ENCODE results near the gene CEP85L.

The CEP85L gene

GRCh38 chr6:118546880-118547218 lies 104.5 kb downstream of the CEP85L start:
- no peaks in the 10 kb centered on the region for H3K27me3 ChIP-seq (replicated peaks; ENCODE audit: control insufficient read depth, insufficient read depth, low read length)
- no peak for TF ChIP-seq CTCF (IDR thresholded peaks at IDR 0.05; ENCODE audit: insufficient read depth, low read length, poor library complexity, severe bottlenecking)
- H3K36me3 ChIP-seq (ENCODE audit: control insufficient read depth, insufficient read depth, low read length) = no peaks in the 10 kb centered on the region
- DNase-seq (ENCODE audit: extremely low read depth, insufficient read length) = no peak
- no peak overlapping the region for H3K4me3 ChIP-seq (replicated peaks; ENCODE audit: low read depth, low read length)

GRCh38 chr6:118546164-118546879 lies 105.1 kb downstream of the CEP85L start:
- TF ChIP-seq CTCF (IDR thresholded peaks at IDR 0.05; ENCODE audit: insufficient read depth, low read length, poor library complexity, severe bottlenecking) = no peak
- no peaks in the 10 kb centered on the region for H3K27me3 ChIP-seq (replicated peaks; ENCODE audit: control insufficient read depth, insufficient read depth, low read length)
- no peaks in the 10 kb centered on the region for H3K36me3 ChIP-seq (ENCODE audit: control insufficient read depth, insufficient read depth, low read length)
- no peak overlapping the region for H3K4me3 ChIP-seq (replicated peaks; ENCODE audit: low read depth, low read length)
- no peak for DNase-seq (ENCODE audit: extremely low read depth, insufficient read length)

DNA sequence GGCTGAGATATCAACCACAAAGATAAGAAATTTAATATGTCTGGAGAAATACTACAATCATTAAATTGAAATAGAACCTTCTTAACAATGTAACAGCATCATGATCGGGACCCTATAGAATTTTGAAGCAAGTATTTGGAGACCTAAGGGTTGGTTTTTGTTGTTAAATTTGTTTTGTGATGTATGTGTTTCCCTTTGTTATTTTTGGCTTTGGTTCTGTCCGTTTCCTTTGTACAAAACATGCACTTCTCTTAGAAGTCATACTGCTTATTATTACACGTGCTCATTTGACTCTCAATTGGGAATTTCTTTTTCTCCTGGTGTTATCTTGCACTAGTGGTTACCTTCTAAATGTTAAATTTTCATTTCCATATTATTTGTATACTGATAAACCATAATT lies 107.3 kb downstream of the CEP85L start:
- Histone ChIP-seq H3K27me3 (replicated peaks; ENCODE audit: control insufficient read depth, insufficient read depth, low read length) (no peaks in the 10 kb centered on the region), H3K36me3 (ENCODE audit: control insufficient read depth, insufficient read depth, low read length) (no peaks in the 10 kb centered on the region), H3K4me3 (replicated peaks; ENCODE audit: low read depth, low read length) (no peak overlapping the region)
- TF ChIP-seq CTCF (IDR thresholded peaks at IDR 0.05; ENCODE audit: insufficient read depth, low read length, poor library complexity, severe bottlenecking) = no peak
- no peak for DNase-seq (ENCODE audit: extremely low read depth, insufficient read length)

GRCh38 chr6:118542184-118542952 lies 109.0 kb downstream of the CEP85L start:
- TF ChIP-seq CTCF (IDR thresholded peaks at IDR 0.05; ENCODE audit: insufficient read depth, low read length, poor library complexity, severe bottlenecking) = no peak
- no peak for DNase-seq (ENCODE audit: extremely low read depth, insufficient read length)

GRCh38 chr6:118537574-118537973 lies 113.8 kb downstream of the CEP85L start:
- Histone ChIP-seq H3K27me3 (replicated peaks; ENCODE audit: control insufficient read depth, insufficient read depth, low read length) (no peaks in the 10 kb centered on the region), H3K36me3 (ENCODE audit: control insufficient read depth, insufficient read depth, low read length) (no peaks in the 10 kb centered on the region; the same call in 1 of the 2 replicates), H3K4me3 (replicated peaks; ENCODE audit: low read depth, low read length) (no peak overlapping the region)
- no peak for TF ChIP-seq CTCF (IDR thresholded peaks at IDR 0.05; ENCODE audit: insufficient read depth, low read length, poor library complexity, severe bottlenecking)
- DNase-seq (ENCODE audit: extremely low read depth, insufficient read length) = no peak

More at GRCh38 chr6:118542184-118542952, 109.0 kb downstream of the CEP85L start:
- Histone ChIP-seq H3K27me3 (replicated peaks; ENCODE audit: control insufficient read depth, insufficient read depth, low read length) (no peaks in the 10 kb centered on the region), H3K36me3 (ENCODE audit: control insufficient read depth, insufficient read depth, low read length) (no peaks in the 10 kb centered on the region), H3K4me3 (replicated peaks; ENCODE audit: low read depth, low read length) (no peak overlapping the region)
